K562 (cell line): Measurements from ENCODE around the gene S100A9. TPM values are rescaled to one million over a fixed set of nuclear protein-coding genes. Genes with fewer than 3 reads are reported as not detected.

Source experiments
- ATAC-seq: fragments of 200-7000 bp; cut with Tn5 transposase; 3 replicates; pipeline ENCODE4 v1.9.1; 2020; ENCODE audit warnings: moderate library complexity
- BruUV-seq: library from RNA; stranded (reverse); fragments of 400-500 nt; replicated peaks from 2 replicates; lab custom pipeline; 2021; lab: Mats Ljungman, UMichigan
- CTCF ChIA-PET: fragments of 300-600 bp; formaldehyde crosslinking; extraction: SDS; loops from one replicate; lab custom pipeline; 2021; ENCODE audit warnings: low intra/inter-chr PET ratio; lab: Yijun Ruan, JAX
- POLR2A ChIA-PET: fragments of 300-600, 350-650 bp; sonication (Branson Sonifier 250); formaldehyde crosslinking; extraction: SDS; loops from one replicate; lab custom pipeline; 2021; ENCODE audit warnings: antibody characterized with exemption, inconsistent platforms; lab: Yijun Ruan, JAX
- DNase-seq, 4 experiments: peaks; one replicate each; pipeline versions ENCODE4 v3.0.0 to v3.0.0-alpha.2; 2011 to 2018; ENCODE audit warnings: low spot score in 3 of 4, mixed read lengths in 3 of 4; ENCODE audit errors: extremely low read depth in 1 of 4
- FAIRE-seq: peaks from 2 replicates; lab custom pipeline; 2011; peaks lifted over from hg19 to GRCh38; lab: Jason Lieb, UNC
- H2AFZ ChIP-seq: 2 replicates; pipeline ENCODE4 v1.6.0; 2011; ENCODE audit warnings: low read depth, low read length, control low read depth, inconsistent platforms
- H3K27ac ChIP-seq: fragments of 200-600 bp; 3 replicates; pipeline ENCODE4 v1.8.0; 2011; ENCODE audit warnings: low read depth, mild to moderate bottlenecking, control low read depth, inconsistent platforms, low read length, moderate library complexity, mixed read lengths; ENCODE audit errors: extremely low read depth
- H3K27me3 ChIP-seq, 2 experiments: fragments of 300-600 bp in 1 of 2; 2 replicates in 1 of 2; 3 replicates in 1 of 2; pipeline versions ENCODE4 v1.6.0 to v1.8.0; 2011; ENCODE audit warnings: inconsistent platforms in 2 of 2, low read length in 2 of 2, mild to moderate bottlenecking in 1 of 2, mixed read lengths in 1 of 2, moderate library complexity in 1 of 2; ENCODE audit not compliant: control insufficient read depth in 2 of 2, insufficient read depth in 2 of 2
- H3K36me3 ChIP-seq: fragments of 300-600 bp; 3 replicates; pipeline ENCODE4 v1.8.0; 2011; ENCODE audit warnings: mild to moderate bottlenecking, low read length, inconsistent platforms; ENCODE audit not compliant: control insufficient read depth, insufficient read depth
- H3K4me1 ChIP-seq, 2 experiments: fragments of 200-600 bp in 1 of 2; replicated peaks in 1 of 2; 2 replicates in 1 of 2; 3 replicates in 1 of 2; pipeline versions ENCODE4 v1.5.1 to v1.8.0; 2011; ENCODE audit warnings: inconsistent platforms in 2 of 2, low read length in 2 of 2, mild to moderate bottlenecking in 1 of 2, mixed read lengths in 1 of 2, moderate library complexity in 1 of 2; ENCODE audit not compliant: control insufficient read depth in 2 of 2, insufficient read depth in 2 of 2
- H3K4me2 ChIP-seq: 2 replicates; pipeline ENCODE4 v1.6.1; 2011; ENCODE audit warnings: low read length, control low read depth, inconsistent platforms, mixed read lengths; ENCODE audit not compliant: insufficient read depth
- H3K4me3 ChIP-seq: fragments of 200-600 bp; sonication (generic), shearing (Covaris generic); 2 replicates; pipeline ENCODE4 v1.5.1; 2016; ENCODE audit warnings: control low read depth, inconsistent platforms
- H3K79me2 ChIP-seq: fragments of 200-600 bp; 3 replicates; pipeline ENCODE4 v1.8.0; 2011; ENCODE audit warnings: low read length, inconsistent platforms; ENCODE audit not compliant: control insufficient read depth, insufficient read depth
- H3K9ac ChIP-seq, 2 experiments: 2 replicates each; pipeline versions ENCODE4 v1.6.0 to v1.6.1; 2011; ENCODE audit warnings: low read depth in 2 of 2, low read length in 2 of 2, control low read depth in 1 of 2, inconsistent platforms in 1 of 2, mild to moderate bottlenecking in 1 of 2, mixed read lengths in 1 of 2; ENCODE audit not compliant: insufficient read depth in 1 of 2
- H3K9me1 ChIP-seq: one replicate; pipeline ENCODE4 v1.6.0; 2011; ENCODE audit warnings: inconsistent platforms, mild to moderate bottlenecking, low read length, moderate library complexity; ENCODE audit not compliant: control insufficient read depth, insufficient read depth
- H3K9me3 ChIP-seq: replicated peaks from 2 replicates; pipeline ENCODE4 v1.5.1; 2011; ENCODE audit warnings: low read depth, low read length, inconsistent platforms; ENCODE audit not compliant: control insufficient read depth, insufficient read depth
- H4K20me1 ChIP-seq: replicated peaks from 2 replicates; pipeline ENCODE4 v1.6.1; 2011; ENCODE audit warnings: low read length, inconsistent platforms, mixed read lengths; ENCODE audit not compliant: control insufficient read depth, insufficient read depth
- CREBBP ChIP-seq: IDR thresholded peaks from one replicate; pipeline ENCODE4 v1.6.1; 2012; ENCODE audit warnings: low read depth, mild to moderate bottlenecking, control low read depth, inconsistent platforms, low read length
- ETS2 ChIP-seq: IDR thresholded peaks from 2 replicates; pipeline ENCODE4 v1.6.1; 2016; ENCODE audit warnings: borderline replicate concordance, missing genetic modification characterization, mild to moderate bottlenecking, moderate library complexity, missing compliant biosample characterization; ENCODE audit not compliant: poor library complexity, severe bottlenecking
- RBFOX2 ChIP-seq: fragments of 200-400 bp; formaldehyde crosslinking; IDR thresholded peaks from 2 replicates; pipeline ENCODE4 v1.6.1; 2017; ENCODE audit warnings: low read depth, mild to moderate bottlenecking, low read length, moderate library complexity
- SMAD4 ChIP-seq: fragments of 250-450 bp; sonication (Bioruptor Pico); conservative IDR thresholded peaks from 2 replicates; pipeline ENCODE4 v1.8.0; 2021; ENCODE audit warnings: inconsistent platforms, mild to moderate bottlenecking, moderate library complexity
- TGIF2 ChIP-seq: sonication (generic); formaldehyde crosslinking; IDR thresholded peaks from 2 replicates; pipeline ENCODE4 v1.8.1; 2022; ENCODE audit warnings: mild to moderate bottlenecking, missing genetic modification reagents, moderate library complexity
- ZC3H8 ChIP-seq: fragments of 450-650 bp; IDR thresholded peaks from 2 replicates; pipeline ENCODE4 v1.6.1; 2017
- ZNF644 ChIP-seq: fragments of 200-800 bp; sonication (Bioruptor generic); IDR thresholded peaks from 2 replicates; pipeline ENCODE4 v1.6.1; 2016; ENCODE audit warnings: low read depth, missing genetic modification characterization, missing compliant biosample characterization
- WGBS: fragments of 100-300 bp; shearing (Covaris generic); methylation state at CpG from one replicate; pipeline ENCODE4 v1.1.6; 2016; ENCODE audit warnings: low coverage, mixed read lengths; ENCODE audit not compliant: insufficient coverage; ENCODE audit errors: missing lambda C conversion rate; 5-methylcytosine and 5-hydroxymethylcytosine counted together
- in situ Hi-C: fragments of 300-500 bp; cut with MboI; formaldehyde crosslinking; loops from 4 replicates; pipeline ENCODE4 v1.15.0; 2018; ENCODE audit warnings: inconsistent platforms, mixed read lengths
- intact Hi-C: fragments of 100-400 bp; cut with micrococcal nuclease; formaldehyde crosslinking; loops from 2 replicates; pipeline ENCODE4 v1.14.2; 2022
- polyA plus RNA-seq, 8 experiments: library from polyadenylated mRNA; depleted of rRNA in 4 of 8; stranded (reverse) in 5 of 8; unstranded in 3 of 8; fragments of >200 nt; fragmentation: Nextera tagmentation in 2 of 8; fragmentation: Illumina TruSeq in 1 of 8; extraction: Ambion mirVana in 2 of 8; extraction: Trizol in 1 of 8; gene quantifications; 2 replicates each; pipeline versions ENCODE4 v1.2.1 to v1.2.3, GENCODE V29; 2011 to 2014; ENCODE audit warnings: inconsistent platforms in 1 of 8, missing spikeins in 1 of 8
- total RNA-seq, 7 experiments: library from RNA; depleted of rRNA in 6 of 7; stranded (reverse); fragments of >200 nt in 6 of 7; fragmentation: Illumina TruSeq in 2 of 7; extraction: Trizol in 2 of 7; gene quantifications; 2 replicates each; pipeline versions ENCODE4 v1.2.1 to v1.2.3, GENCODE V29; 2011 to 2021; ENCODE audit warnings: low replicate concordance in 1 of 7

The S100A9 gene
- total and polyA plus RNA-seq, 9 of the 15 experiments (the other 6 are each of a cell fraction or from before 2014, with no cell fraction given), result 0.80 TPM; not detected in 8

DNA sequence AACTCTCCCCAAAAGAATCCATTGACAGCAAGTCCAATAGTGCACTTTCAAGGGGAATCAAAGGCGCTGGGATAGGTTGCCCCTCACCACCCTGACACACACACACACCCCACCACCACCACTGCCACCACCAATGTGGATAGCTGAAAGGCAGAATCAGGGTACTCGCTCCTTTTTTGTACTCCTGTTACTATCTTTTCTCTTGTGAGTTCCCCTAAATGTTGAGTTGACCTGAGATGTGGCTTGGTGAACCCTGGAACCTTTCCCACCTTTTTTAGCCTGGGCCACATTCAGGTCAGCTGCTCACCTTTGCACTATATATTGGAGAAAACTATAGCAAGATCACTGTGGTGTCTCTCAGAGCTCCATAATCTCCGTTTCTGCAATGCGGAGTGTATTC lies 29.3 kb downstream of the S100A9 start:
- 1% methylated on average over 4 of the region's 4 CpGs for WGBS
- H3K4me1 ChIP-seq, result peaks cover 0 to 6% of the 10 kb centered on the region in 2 experiments; a peak in 1 of 5 replicates
- CTCF ChIA-PET, result no interaction called here
- H3K27ac ChIP-seq, result no peak overlapping the region
- intact Hi-C loops, result no loop called here
- no peaks in the 10 kb centered on the region for H3K9me3 ChIP-seq
- no peak overlapping the region for H2AFZ ChIP-seq
- FAIRE-seq, result no peak
- no peaks in the 10 kb centered on the region for H3K9me1 ChIP-seq
- TF ChIP-seq ZC3H8 (no peak), ZNF644 (tag) (no peak), RBFOX2 (no peak), TGIF2 (no peak), ETS2 (no peak), CREBBP (no peak), SMAD4 (CRISPR knock-in tag) (no peak)
- TF ChIP-seq, all 486 proteins: peak for 0
- POLR2A ChIA-PET, result interaction anchor here (1.5 kb wide), 1 partner anchor 8 kb away, joined by 3 read pairs; no protein-coding TSS in a partner anchor
- H4K20me1 ChIP-seq, result peaks cover 3% of the 10 kb centered on the region; the same call in 1 of the 2 replicates
- no peak overlapping the region for H3K9ac ChIP-seq
- H3K79me2 ChIP-seq, result no peaks in the 10 kb centered on the region
- H3K27me3 ChIP-seq, result peaks cover 0 to 21% of the 10 kb centered on the region in 2 experiments; a peak in 4 of 5 replicates
- H3K4me3 ChIP-seq, result no peak overlapping the region
- ATAC-seq (no peak), DNase-seq (no peak)
- no peaks in the 10 kb centered on the region for H3K36me3 ChIP-seq
- H3K4me2 ChIP-seq, result no peak overlapping the region
- in situ Hi-C loops, result no loop called here
- no TSS peak for BruUV-seq
